Effector memory CD4-positive, alpha-beta T cell (primary cell): ENCODE results near the gene NTSR1.

Experiments used
- DNase-seq, 3 donors: peaks; one replicate each; pipeline ENCODE4 v3.0.0-alpha.2; 2020
- H3K27ac ChIP-seq: 2 replicates; pipeline ENCODE4 v1.7.0; 2013; ENCODE audit warnings: mild to moderate bottlenecking, low read length, moderate library complexity; ENCODE audit not compliant: insufficient read depth, poor library complexity, severe bottlenecking
- H3K27me3 ChIP-seq: replicated peaks from 2 replicates; pipeline ENCODE4 v1.7.0; 2013; ENCODE audit warnings: mild to moderate bottlenecking, low read length; ENCODE audit not compliant: insufficient read depth, control insufficient read depth, poor library complexity, severe bottlenecking
- H3K36me3 ChIP-seq: 2 replicates; pipeline ENCODE4 v1.7.0; 2013; ENCODE audit warnings: mild to moderate bottlenecking, low read length, moderate library complexity; ENCODE audit not compliant: control insufficient read depth, insufficient read depth
- H3K4me1 ChIP-seq: 2 replicates; pipeline ENCODE4 v1.7.0; 2013; ENCODE audit warnings: low read length, mild to moderate bottlenecking; ENCODE audit not compliant: control insufficient read depth, insufficient read depth, poor library complexity, severe bottlenecking
- H3K4me3 ChIP-seq: 2 replicates; pipeline ENCODE4 v1.7.0; 2013; ENCODE audit warnings: low read length, low read depth, mild to moderate bottlenecking; ENCODE audit not compliant: insufficient read depth, poor library complexity, severe bottlenecking
- H3K9me3 ChIP-seq: 2 replicates; pipeline ENCODE4 v1.7.0; 2013; ENCODE audit warnings: mild to moderate bottlenecking, low read length, moderate library complexity; ENCODE audit not compliant: control insufficient read depth

Gene NTSR1

DNA sequence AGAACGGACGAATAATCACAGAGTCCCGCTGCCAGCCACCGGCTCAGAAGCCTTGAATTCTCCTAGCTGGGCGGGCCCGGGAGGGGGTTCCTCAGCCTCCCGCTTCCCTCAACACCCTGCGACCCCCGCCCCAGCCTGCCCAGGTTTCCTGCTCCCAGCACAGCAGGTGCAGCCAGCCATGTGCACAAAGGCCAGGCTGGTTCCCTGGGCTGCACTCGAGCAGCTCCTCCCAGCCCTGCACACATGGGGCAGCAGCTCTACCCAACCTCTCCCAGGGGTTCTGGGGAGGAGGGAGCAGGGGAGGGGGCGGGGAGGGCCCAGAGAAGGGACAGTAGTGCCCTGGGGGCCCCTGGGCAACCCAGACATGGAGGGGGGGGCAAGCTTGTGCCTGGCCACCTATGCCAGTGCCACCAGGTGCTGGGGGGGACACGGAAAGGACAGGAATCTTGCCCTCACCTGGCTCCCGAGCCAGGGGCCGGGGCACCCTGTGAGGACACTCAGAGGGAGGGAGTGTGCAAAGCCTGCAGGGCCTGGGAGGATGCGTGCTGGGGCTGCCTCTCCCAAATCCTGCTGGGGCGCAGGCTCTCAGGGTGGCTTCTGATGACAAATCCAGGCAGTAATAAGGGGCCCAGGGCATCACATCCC, 1.2 kb upstream of the NTSR1 start:
- DNase-seq: no peak
- H3K36me3 ChIP-seq: no peaks in the 10 kb centered on the region
- H3K4me1 ChIP-seq: peaks cover 16% of the 10 kb centered on the region
- no peaks in the 10 kb centered on the region for H3K9me3 ChIP-seq
- H3K27me3 ChIP-seq: peaks cover 24% of the 10 kb centered on the region
- no peak overlapping the region for H3K27ac ChIP-seq
- H3K4me3 ChIP-seq: no peak overlapping the region

DNA sequence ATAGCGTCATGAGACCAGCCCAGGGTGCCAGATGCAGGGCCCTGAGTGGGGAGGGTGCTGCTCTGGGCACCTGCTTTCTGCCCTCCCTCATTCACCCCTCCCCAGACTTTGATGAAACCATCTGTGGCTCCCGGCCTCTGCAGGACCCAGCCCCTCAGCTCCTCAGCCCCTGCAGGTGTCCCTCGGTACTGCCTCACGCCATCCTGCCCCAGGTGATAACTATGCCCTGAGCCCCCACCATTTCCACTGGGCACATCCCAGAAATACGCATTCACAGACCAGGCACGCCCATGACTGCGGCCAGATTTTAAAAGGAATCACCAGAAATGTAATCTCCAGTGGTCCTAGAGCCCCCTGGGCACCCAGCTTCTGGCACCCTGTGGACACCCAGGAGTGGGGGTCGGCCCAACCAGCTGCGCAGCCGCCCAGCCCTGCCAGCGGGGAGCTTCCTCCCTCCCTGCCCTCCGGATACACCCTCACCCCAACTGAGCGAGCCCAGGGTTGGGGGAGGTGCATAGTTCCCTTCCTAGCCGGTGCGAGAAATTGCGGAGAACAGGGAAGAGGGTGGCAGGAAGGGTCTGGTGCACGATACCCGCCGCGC, 615 bp upstream of the NTSR1 start:
- Histone ChIP-seq H3K4me1 (peaks cover 16% of the 10 kb centered on the region), H3K36me3 (no peaks in the 10 kb centered on the region), H3K9me3 (no peaks in the 10 kb centered on the region), H3K4me3 (no peak overlapping the region), H3K27me3 (peaks cover 24% of the 10 kb centered on the region), H3K27ac (no peak overlapping the region)
- no peak for DNase-seq

DNA sequence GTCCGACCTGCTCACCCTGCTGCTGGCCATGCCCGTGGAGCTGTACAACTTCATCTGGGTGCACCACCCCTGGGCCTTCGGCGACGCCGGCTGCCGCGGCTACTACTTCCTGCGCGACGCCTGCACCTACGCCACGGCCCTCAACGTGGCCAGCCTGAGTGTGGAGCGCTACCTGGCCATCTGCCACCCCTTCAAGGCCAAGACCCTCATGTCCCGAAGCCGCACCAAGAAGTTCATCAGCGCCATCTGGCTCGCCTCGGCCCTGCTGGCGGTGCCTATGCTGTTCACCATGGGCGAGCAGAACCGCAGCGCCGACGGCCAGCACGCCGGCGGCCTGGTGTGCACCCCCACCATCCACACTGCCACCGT, 885 bp downstream of the NTSR1 start:
- peaks cover 24% of the 10 kb centered on the region for H3K27me3 ChIP-seq

DNA sequence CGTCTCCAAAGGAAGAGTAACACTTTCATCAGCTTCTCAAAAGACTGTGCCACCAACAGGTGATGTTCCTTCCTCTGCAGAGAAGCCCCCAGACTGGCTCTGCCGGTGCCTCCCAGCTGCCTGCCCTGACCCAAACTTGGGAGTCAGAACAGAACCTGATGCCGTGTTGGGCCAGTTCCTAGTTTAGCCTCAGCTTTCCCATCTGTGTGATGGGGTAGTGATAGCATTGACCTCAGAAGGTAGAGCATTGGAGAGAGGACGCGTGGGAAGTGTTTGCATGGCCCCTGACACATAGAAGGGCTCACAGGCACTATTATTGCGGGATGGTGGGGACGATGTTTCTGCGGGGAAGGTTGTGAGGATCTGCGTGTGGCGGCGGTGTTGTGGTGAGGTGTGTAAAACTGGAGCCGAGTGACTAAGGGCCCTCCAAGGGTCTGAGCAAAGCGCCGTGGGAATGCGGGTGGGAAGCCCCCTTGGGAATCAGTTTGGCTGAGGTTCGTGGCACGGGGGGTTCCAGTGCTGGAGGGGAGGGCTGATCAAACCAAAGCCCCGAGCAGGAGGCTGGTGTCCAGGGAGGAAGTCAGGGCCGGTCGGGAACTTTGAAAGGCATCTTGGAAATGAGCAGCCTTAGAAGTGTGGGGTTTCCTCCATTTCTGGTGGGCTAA, 1.7 kb downstream of the NTSR1 start:
- H3K27ac ChIP-seq: no peak overlapping the region
- no peak for DNase-seq
- no peaks in the 10 kb centered on the region for H3K36me3 ChIP-seq
- peaks cover 10% of the 10 kb centered on the region for H3K4me1 ChIP-seq
- H3K27me3 ChIP-seq: peaks cover 24% of the 10 kb centered on the region
- H3K4me3 ChIP-seq: no peak overlapping the region
- H3K9me3 ChIP-seq: no peaks in the 10 kb centered on the region

More for the DNA sequence above, 885 bp downstream of the NTSR1 start:
- peaks cover 10% of the 10 kb centered on the region for H3K4me1 ChIP-seq
- H3K9me3 ChIP-seq: no peaks in the 10 kb centered on the region
- H3K27ac ChIP-seq: no peak overlapping the region
- no peak for DNase-seq
- H3K36me3 ChIP-seq: no peaks in the 10 kb centered on the region
- H3K4me3 ChIP-seq: no peak overlapping the region

DNA sequence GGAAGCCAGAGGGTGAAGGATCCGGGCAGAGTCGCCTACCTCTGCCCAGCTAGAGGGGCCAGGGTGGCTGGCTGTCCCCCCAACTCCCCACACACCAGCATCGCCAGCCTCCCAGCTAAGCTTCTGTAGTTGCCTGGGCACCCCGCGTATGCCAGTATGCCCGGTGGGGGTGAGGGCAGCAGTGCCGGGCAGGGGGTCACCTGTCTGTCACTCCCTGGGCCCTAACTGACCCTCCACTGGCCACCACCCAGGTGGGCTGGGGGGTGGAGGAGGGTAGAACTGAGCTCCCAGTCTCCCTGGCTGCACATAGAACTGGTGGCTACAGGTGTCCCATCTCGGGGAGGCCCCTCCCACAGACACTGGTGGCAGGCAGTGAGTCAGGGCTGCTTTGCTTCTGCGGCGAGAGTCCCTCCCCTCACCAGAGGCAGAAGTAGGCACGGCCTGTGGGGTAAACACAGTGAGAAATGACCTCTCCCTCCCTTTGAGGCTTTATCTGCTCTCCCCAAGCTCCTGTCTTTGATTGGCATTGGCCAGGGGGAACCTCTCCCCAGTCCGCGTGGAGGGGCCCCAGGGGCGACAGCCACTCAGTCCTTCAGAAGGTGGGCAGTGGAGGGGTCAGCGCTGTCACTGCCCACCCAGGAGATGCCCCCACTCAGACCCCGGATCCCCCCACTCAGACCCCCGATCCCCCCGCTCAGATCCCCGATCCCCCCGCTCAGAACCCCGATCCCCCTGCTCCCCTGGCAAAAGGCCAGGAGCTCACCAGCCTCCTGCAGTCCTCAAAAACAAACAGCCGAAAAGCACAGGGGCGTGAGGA, 2.5 kb downstream of the NTSR1 start:
- peaks cover 24% of the 10 kb centered on the region for H3K27me3 ChIP-seq
- no peak for DNase-seq
- H3K27ac ChIP-seq: no peak overlapping the region
- H3K9me3 ChIP-seq: no peaks in the 10 kb centered on the region
- no peaks in the 10 kb centered on the region for H3K36me3 ChIP-seq
- no peak overlapping the region for H3K4me3 ChIP-seq
- H3K4me1 ChIP-seq: peaks cover 17% of the 10 kb centered on the region

DNA sequence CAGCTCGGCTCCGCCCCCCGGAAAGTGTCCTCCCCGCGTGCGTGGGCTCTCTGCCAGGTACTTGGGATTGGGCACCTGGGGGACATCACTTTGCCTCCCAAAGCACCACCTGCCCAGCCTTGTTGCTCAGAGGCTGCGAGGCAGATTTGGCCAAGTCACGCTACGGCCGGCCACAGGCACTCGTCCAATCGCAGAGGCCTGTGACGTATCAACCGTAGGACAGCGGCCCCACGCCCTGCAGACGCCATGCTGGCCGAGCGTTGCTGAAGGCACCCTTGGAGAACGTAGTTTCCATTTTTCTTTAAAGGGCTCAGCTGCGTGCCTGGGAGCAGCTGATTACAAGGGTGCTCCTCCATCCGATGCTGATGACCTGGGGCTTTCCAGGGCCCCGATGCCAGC, 3.1 kb downstream of the NTSR1 start:
- peaks cover 24% of the 10 kb centered on the region for H3K27me3 ChIP-seq
- H3K4me1 ChIP-seq: peaks cover 23% of the 10 kb centered on the region
- no peak overlapping the region for H3K4me3 ChIP-seq
- H3K36me3 ChIP-seq: no peaks in the 10 kb centered on the region
- no peak for DNase-seq
- no peaks in the 10 kb centered on the region for H3K9me3 ChIP-seq
- no peak overlapping the region for H3K27ac ChIP-seq

DNA sequence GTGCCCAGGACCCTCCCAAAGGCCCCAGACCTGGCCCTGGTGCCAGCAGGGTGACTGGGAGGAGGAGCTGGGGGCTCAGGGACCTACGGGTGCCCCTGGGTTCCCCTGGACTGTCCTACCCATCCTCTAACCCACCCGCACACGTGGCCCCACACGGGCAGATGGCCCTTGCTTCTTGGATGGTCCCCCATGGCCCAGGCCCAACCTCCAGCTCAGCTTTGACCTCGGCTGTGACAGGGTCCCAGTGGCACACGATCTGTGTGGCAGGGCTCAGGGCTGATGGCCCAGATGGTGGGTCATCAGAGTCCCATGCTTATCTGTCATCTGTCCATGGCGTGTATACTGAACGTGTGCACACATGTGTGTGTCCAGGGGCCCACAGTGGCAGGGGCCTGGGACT, 4.0 kb downstream of the NTSR1 start:
- Histone ChIP-seq H3K27ac (no peak overlapping the region), H3K36me3 (no peaks in the 10 kb centered on the region), H3K9me3 (no peaks in the 10 kb centered on the region), H3K4me1 (peaks cover 29% of the 10 kb centered on the region), H3K27me3 (peaks cover 21% of the 10 kb centered on the region), H3K4me3 (no peak overlapping the region)
- DNase-seq: no peak

DNA sequence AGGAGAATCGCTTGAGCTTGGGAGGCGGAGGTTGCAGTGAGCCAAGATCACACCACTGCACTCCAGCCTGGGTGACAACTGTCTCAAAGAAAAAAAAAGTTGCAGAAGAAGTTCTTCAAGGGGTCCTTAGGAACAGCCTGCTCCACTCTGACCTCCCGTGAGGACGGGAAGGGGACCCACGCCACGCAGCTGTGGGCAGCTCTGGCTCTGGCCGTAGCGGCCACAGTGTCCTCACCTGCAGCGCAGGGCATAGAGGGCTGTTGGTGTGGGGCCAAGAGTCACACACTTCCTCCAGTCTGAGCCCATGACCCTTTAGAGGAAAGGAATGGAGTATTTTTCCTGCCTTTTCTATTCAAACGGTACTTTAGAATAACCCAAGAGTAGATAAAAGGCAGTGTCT, 5.4 kb downstream of the NTSR1 start:
- DNase-seq: no peak
- H3K4me3 ChIP-seq: no peak overlapping the region
- no peaks in the 10 kb centered on the region for H3K36me3 ChIP-seq
- no peak overlapping the region for H3K27ac ChIP-seq
- H3K27me3 ChIP-seq: peaks cover 8% of the 10 kb centered on the region
- H3K4me1 ChIP-seq: peaks cover 21% of the 10 kb centered on the region
- no peaks in the 10 kb centered on the region for H3K9me3 ChIP-seq

DNA sequence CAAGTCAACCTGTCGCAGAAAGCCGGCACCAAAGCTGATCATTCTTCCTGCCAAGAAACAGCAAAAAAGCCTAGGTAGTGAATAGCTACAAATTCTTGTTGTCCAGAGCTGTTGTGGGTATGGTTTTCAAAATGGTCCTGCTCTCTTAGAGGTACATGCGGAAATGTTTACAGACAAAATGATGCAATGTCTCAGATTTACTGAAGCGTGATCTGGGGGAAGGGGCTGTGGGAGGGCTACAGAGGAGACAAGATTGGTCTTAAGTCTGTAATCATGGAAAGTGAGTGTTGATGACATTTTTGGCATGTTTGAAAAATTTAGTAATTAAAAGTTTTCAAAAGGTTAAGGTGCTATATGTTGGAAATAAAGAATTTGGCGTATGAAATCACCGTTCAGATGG, 6.2 kb downstream of the NTSR1 start:
- Histone ChIP-seq H3K27ac (no peak overlapping the region), H3K36me3 (no peaks in the 10 kb centered on the region), H3K9me3 (no peaks in the 10 kb centered on the region), H3K27me3 (peaks cover under 1% of the 10 kb centered on the region), H3K4me3 (no peak overlapping the region), H3K4me1 (peaks cover 19% of the 10 kb centered on the region)
- no peak for DNase-seq

DNA sequence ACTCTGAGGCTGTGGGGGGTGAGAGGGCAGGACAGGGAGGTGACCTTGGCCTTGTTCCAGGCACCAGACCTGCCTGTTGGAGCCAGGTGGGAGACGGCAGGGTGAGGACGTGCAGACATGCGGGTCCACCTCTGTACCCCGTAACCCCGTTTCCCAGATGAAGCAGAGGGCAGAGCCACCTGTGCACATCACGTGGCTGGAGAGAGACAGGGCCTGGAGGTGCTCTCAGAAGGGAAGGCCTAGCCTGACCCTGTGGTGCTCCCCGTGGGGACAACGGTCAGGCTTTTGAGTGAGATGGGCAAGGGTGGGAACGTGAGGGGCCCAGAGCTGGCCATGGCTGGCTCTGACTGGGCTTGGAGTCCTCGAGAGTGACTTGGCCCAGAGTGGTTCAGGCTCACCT, 6.6 kb downstream of the NTSR1 start:
- DNase-seq: no peak
- H3K36me3 ChIP-seq: no peaks in the 10 kb centered on the region
- no peaks in the 10 kb centered on the region for H3K9me3 ChIP-seq
- no peak overlapping the region for H3K27ac ChIP-seq
- H3K4me3 ChIP-seq: no peak overlapping the region
- H3K4me1 ChIP-seq: peaks cover 19% of the 10 kb centered on the region
- no peaks in the 10 kb centered on the region for H3K27me3 ChIP-seq
